Esophagus muscularis mucosa (tissue), 4 donors: ENCODE results near the gene PLEKHA6.

Source experiments
- EP300 ChIP-seq: sonication (generic); formaldehyde crosslinking; IDR thresholded peaks from one replicate; pipeline ENCODE4 v1.6.1; 2017; ENCODE audit warnings: antibody characterized with exemption
- POLR2AphosphoS5 ChIP-seq, 2 donors: sonication (generic); formaldehyde crosslinking; IDR thresholded peaks; one replicate each; pipeline ENCODE4 v1.6.1; 2017; ENCODE audit warnings: antibody characterized with exemption in 2 of 2
- TF ChIP-seq, protein P1 (sequence below), 3 experiments: fragments of 200-600 bp in 2 of 3; fragments of 450-650 bp in 1 of 3; sonication (generic) in 2 of 3; IDR thresholded peaks; one replicate each; pipeline ENCODE4 v1.5.1; 2017 to 2019; ENCODE audit warnings: antibody characterized with exemption in 3 of 3, mild to moderate bottlenecking in 2 of 3, moderate library complexity in 1 of 3

DNA sequence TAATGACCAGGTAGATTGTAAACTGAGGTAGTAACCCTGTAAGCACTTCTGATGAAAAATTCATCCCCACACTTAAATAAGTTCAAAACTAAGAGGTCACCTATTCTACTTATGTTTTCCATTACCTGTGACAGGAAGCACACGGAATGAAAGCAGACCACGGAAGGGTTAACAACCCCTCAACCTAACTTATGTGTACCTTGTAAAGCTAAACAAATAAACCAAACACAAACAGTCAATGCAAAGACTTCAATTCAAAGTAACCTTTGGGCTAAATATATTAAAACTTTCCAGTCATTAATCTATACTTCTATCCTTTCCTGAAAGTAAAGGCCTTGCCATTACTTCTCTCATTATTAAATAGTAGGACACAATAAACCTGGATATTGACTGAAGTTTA is 44.9 kb upstream of the PLEKHA6 start:
- TF ChIP-seq, protein P1, sequence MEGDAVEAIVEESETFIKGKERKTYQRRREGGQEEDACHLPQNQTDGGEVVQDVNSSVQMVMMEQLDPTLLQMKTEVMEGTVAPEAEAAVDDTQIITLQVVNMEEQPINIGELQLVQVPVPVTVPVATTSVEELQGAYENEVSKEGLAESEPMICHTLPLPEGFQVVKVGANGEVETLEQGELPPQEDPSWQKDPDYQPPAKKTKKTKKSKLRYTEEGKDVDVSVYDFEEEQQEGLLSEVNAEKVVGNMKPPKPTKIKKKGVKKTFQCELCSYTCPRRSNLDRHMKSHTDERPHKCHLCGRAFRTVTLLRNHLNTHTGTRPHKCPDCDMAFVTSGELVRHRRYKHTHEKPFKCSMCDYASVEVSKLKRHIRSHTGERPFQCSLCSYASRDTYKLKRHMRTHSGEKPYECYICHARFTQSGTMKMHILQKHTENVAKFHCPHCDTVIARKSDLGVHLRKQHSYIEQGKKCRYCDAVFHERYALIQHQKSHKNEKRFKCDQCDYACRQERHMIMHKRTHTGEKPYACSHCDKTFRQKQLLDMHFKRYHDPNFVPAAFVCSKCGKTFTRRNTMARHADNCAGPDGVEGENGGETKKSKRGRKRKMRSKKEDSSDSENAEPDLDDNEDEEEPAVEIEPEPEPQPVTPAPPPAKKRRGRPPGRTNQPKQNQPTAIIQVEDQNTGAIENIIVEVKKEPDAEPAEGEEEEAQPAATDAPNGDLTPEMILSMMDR (IDR thresholded peaks at IDR 0.05) = no peak
- TF ChIP-seq POLR2AphosphoS5 (IDR thresholded peaks at IDR 0.05) (no peak), EP300 (no peak)
